Right cardiac atrium (tissue), 5 donors: Measurements from ENCODE around the gene SIK3. TPM values are rescaled to one million over a fixed set of nuclear protein-coding genes. Genes with fewer than 3 reads are reported as not detected.

Source experiments
- ATAC-seq, 2 donors: fragments of 200-7000 bp; cut with Tn5 transposase; one replicate each; pipeline versions ENCODE4 v1.8.0 to v1.9.1; 2020; ENCODE audit warnings: moderate library complexity in 2 of 2, mild to moderate bottlenecking in 1 of 2
- DNase-seq, 3 donors: peaks; one replicate each; pipeline ENCODE4 v3.0.0-alpha.2; 2020
- H3K27ac ChIP-seq: one replicate; pipeline ENCODE4 v1.5.1; 2013; ENCODE audit warnings: mild to moderate bottlenecking, low read length, control low read depth, moderate library complexity
- H3K27me3 ChIP-seq: one replicate; pipeline ENCODE4 v1.6.1; 2013; ENCODE audit not compliant: control insufficient read depth, insufficient read depth
- H3K4me1 ChIP-seq: one replicate; pipeline ENCODE4 v1.6.1; 2013; ENCODE audit warnings: low read length; ENCODE audit not compliant: control insufficient read depth, insufficient read depth
- H3K4me3 ChIP-seq: one replicate; pipeline ENCODE4 v1.5.1; 2013; ENCODE audit warnings: low read length, control low read depth
- H3K9me3 ChIP-seq: one replicate; pipeline ENCODE4 v1.6.1; 2013; ENCODE audit warnings: low read length; ENCODE audit not compliant: control insufficient read depth
- WGBS: extraction: QIAGEN DNeasy Blood & Tissue Kit; methylation state at CpG from one replicate; pipeline ENCODE4 v1.1.7; 2013; 5-methylcytosine and 5-hydroxymethylcytosine counted together
- intact Hi-C, 4 donors: fragments of 100-400 bp; cut with DNase I; formaldehyde crosslinking; loops; one replicate each; pipeline versions ENCODE4 v1.11.0 to v1.14.0; 2022 to 2023
- polyA plus RNA-seq: library from polyadenylated mRNA; stranded (reverse); fragments of 200-250 nt; gene quantifications from one replicate; pipeline ENCODE4 v1.2.3, GENCODE V29; 2013
- total RNA-seq, 4 donors: library from RNA; stranded (reverse); fragmentation: NEBNext Ultra II Directional; extraction: Animal tissue kit (Norgen Biotek cat#: 25700); gene quantifications; one replicate each; pipeline ENCODE4 v1.2.1, GENCODE V29; 2021
- donor health status: healthy with polysubstance abuse.
- donor health status: DM: no; HTN: yes; CAD: no.
- donor health status: DM: no; HTN: no; CAD: no.
- donor health status: DM: no; HTN: yes; CAD: no; lungs with severe emphysema.
- donor health status: DM: yes; HTN: yes; CAD: no.

The SIK3 gene
- total and polyA plus RNA-seq, 5 donors = 13.4 to 46.6 (median 34.6) TPM

DNA sequence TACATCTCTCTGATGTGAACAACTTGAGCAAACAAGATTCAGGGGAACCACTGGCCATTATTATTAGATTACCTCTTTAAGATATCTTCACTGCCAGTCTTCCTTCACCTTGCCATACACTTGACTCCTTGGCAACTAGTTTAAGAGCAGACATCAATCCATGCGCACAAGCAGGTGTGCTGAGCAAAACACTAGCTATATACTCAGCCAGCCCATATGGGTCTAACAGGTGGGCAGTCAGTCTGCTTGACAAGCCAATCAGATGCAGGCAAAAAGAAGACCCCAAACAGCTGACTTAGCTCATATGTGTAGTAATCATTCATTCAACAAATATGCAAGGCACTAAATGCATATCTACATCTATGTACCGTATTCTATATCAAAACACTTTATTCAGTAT is 101.2 kb downstream of the SIK3 start:
- Histone ChIP-seq H3K9me3 (no peaks in the 10 kb centered on the region), H3K4me1 (no peaks in the 10 kb centered on the region), H3K4me3 (no peak overlapping the region), H3K27me3 (no peaks in the 10 kb centered on the region), H3K27ac (no peak overlapping the region)
- DNase-seq (no peak), ATAC-seq (no peak)
- intact Hi-C loops = loop anchor here in 1 of 4 donors (10.0 kb wide), 1 partner anchor 98 kb away; the partner anchor contains the start of gene SIK3
- 94% methylated on average over 2 of the region's 2 CpGs for WGBS

DNA sequence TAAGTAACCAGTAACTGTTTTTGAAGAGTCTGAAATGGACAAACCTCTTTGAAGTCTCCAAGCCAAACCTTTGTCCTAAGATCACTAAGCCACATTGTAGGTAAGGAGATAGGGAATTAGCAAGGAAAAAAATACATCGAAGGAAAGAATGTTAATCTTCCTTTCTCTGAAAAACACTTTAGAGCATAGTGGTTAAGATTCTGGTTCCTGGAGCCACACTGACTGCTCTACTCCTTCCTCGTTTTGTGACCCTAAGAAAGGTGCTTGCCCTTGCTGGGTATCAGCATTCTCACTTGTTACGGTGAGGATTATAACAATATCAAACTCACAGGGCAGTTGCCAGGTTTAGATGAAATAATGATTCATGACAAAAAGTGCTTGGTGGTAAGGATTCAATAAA is 104.0 kb downstream of the SIK3 start:
- Histone ChIP-seq H3K4me3 (no peak overlapping the region), H3K27me3 (no peaks in the 10 kb centered on the region), H3K4me1 (peaks cover 3% of the 10 kb centered on the region), H3K9me3 (no peaks in the 10 kb centered on the region), H3K27ac (no peak overlapping the region)
- ATAC-seq (no peak), DNase-seq (no peak)
- WGBS = 49% methylated on average over 3 of the region's 3 CpGs
- intact Hi-C loops = loop anchor here in 1 of 4 donors (10.0 kb wide), 1 partner anchor 101 kb away; the partner anchor contains the start of gene SIK3

DNA sequence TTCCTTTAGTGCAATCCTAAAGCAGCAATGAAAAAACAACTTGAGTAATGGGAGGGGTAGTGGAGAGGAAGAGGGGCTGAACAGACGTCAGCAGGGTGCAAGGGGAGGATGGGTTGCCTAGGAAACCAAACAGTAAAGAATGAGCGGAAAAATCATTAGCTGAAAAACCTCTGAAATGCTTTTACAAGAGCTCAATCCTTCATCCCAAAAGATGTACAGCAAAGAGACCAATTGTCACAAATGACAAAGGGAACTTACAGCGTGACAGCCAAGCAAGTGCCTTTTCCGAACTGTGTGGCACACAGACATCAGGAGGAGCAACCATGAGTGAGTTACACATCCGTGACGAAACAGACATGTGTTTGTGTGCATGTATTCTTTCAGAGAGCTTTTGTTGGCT is 104.6 kb downstream of the SIK3 start:
- no peak for DNase-seq
- no peak overlapping the region for H3K4me3 ChIP-seq
- ATAC-seq = peak in 1 of 2 donors; percentile 73
- intact Hi-C loops = loop anchor here in 1 of 4 donors (10.0 kb wide), 1 partner anchor 101 kb away; the partner anchor contains the start of gene SIK3
- H3K4me1 ChIP-seq = peaks cover 3% of the 10 kb centered on the region
- 26% methylated on average over 6 of the region's 6 CpGs for WGBS
- H3K27me3 ChIP-seq = no peaks in the 10 kb centered on the region
- H3K9me3 ChIP-seq = no peaks in the 10 kb centered on the region
- no peak overlapping the region for H3K27ac ChIP-seq

DNA sequence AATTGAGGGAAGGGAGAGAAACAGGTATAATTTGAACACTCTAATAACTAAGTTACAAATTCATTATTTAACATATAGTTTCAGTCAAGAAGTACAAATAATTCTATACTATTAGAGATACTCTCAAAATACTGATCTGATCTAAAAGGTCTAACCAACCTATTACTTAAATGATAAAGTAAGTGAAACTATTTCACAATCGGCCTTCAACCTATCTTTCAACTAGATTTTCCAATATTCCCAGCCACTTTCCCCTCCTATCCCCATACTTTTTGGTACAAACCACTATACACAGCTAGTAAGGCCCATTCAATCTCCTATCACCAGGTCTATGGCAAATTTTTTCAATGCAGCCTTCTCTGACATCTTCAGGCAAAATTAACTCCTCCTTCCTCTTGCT is 106.7 kb downstream of the SIK3 start:
- Histone ChIP-seq H3K4me3 (no peak overlapping the region), H3K9me3 (no peaks in the 10 kb centered on the region), H3K27ac (no peak overlapping the region), H3K4me1 (peaks cover 3% of the 10 kb centered on the region), H3K27me3 (no peaks in the 10 kb centered on the region)
- ATAC-seq (no peak), DNase-seq (no peak)
- WGBS = 95% methylated on average over 1 of the region's 1 CpG
- intact Hi-C loops = loop anchor here in 1 of 4 donors (10.0 kb wide), 1 partner anchor 103 kb away; the partner anchor contains the start of gene SIK3

DNA sequence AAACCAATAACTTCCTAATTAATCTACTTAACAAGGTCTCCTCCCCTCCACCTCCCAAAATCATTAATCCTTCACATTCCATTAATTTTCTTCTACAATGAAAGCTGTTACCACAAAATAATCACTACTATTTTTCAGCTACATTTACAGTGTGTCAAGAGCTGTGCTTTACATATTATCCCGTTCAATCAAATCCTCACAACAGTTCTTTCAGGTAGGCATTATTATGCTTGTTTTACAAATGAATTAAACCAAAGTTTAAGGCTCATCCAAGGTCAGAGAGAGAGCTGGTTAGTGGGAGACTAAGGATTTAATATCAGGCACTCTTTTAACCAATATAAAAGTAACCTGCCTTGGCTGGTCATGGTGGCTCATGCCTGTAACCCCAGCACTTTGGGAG is 107.4 kb downstream of the SIK3 start:
- DNase-seq (no peak), ATAC-seq (no peak)
- 96% methylated on average over 1 of the region's 1 CpG for WGBS
- intact Hi-C loops = loop anchor here in 1 of 4 donors (10.0 kb wide), 1 partner anchor 104 kb away; the partner anchor contains the start of gene SIK3
- no peaks in the 10 kb centered on the region for H3K9me3 ChIP-seq
- H3K4me1 ChIP-seq = peaks cover 3% of the 10 kb centered on the region
- H3K4me3 ChIP-seq = no peak overlapping the region
- no peaks in the 10 kb centered on the region for H3K27me3 ChIP-seq
- no peak overlapping the region for H3K27ac ChIP-seq

DNA sequence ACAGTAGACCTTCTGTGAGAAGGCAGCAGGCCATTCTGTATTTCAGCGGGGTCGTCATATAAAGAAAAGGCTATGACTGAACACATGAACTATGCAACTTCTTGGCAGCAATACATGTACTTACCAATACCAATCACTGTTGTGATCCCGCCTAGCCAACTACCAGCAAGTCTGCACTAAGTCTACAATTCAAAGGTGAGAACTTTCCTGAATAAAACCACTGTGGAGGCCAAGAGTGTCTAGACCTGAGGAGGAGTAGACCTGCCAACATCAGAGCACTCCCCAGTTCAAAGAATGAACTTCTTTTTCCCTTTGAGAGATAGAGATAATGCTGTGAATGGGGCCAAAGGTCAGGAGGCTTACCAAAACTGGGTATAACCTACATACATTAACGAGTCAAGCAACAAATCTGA is 108.2 kb downstream of the SIK3 start:
- ATAC-seq (peak; percentile 74 to 77), DNase-seq (no peak)
- WGBS = 48% methylated on average over 4 of the region's 4 CpGs
- Histone ChIP-seq H3K27ac (peak overlapping the region; percentile 20), H3K27me3 (no peaks in the 10 kb centered on the region), H3K4me1 (peaks cover 3% of the 10 kb centered on the region), H3K4me3 (no peak overlapping the region), H3K9me3 (no peaks in the 10 kb centered on the region)
- intact Hi-C loops = loop anchor here in 1 of 4 donors (10.0 kb wide), 1 partner anchor 105 kb away; the partner anchor contains the start of gene SIK3

DNA sequence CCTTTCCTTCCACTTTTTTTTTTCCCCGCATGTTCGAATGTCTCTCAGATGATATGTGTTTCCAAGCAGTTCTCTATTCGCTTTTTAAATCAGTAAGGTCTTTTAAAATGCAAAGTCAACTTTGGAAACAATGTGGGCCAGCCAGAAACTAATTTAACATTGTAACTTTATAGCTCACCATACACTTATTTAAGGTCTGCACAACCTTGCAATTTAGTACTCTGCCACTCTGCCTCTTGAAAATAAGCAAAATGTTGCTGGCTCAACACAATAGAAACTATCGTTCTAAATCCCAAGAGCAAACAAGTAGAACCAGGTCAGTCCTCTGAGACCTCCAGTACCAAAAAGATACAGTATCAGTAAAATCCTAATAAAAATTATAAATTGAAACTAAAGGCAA is 109.0 kb downstream of the SIK3 start:
- WGBS = 44% methylated on average over 4 of the region's 4 CpGs
- DNase-seq (no peak), ATAC-seq (no peak)
- intact Hi-C loops = no loop called here
- Histone ChIP-seq H3K4me1 (peaks cover 3% of the 10 kb centered on the region), H3K27me3 (no peaks in the 10 kb centered on the region), H3K4me3 (no peak overlapping the region), H3K27ac (no peak overlapping the region), H3K9me3 (no peaks in the 10 kb centered on the region)

DNA sequence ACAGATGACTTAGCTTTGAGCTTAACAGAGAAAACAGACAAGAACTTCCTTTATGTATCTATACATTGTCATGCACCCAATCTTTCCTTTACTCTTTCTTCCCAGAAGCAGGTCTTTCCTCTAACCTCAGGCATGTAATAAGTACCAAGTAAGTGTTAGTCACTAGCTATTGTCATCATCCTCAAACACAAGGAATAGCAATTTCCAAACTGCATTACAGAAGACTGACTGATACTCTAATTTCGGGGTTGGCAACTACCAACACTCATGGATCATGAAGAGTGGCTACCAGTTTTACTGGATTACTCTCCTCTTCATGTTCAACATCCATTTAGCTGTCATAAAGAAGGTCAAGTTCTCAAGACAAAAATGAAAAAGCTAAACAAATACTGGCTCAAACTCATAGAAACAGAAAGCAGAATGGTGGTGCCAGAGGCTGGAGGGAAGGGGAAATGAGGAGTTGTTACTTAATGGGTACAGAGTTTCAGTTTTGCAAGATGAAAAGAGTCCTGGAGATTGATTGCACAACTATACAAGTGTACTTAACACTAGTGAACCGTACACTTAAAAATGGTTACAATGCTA is 111.6 kb downstream of the SIK3 start:
- DNase-seq = no peak
- H3K4me3 ChIP-seq = no peak overlapping the region
- 71% methylated on average over 2 of the region's 2 CpGs for WGBS

DNA sequence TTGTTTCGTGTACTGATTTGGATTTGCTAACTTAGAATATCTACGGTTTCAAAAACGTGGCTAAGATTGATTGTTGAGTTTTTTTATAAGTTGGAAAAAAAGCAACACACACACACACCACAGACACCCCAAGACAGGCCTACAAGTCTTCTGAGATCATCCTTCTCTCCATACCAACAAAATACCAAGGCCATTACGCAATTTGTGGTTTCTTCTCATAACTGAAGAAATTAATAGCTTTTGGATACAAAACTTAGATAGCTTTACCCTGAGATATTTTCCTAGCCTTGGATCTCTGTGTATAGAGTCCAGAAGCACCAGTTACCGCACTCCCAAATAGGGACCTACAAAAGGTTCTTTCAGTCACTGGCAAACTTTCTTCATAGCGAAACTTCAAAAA is 113.6 kb downstream of the SIK3 start:
- 62% methylated on average over 6 of the region's 6 CpGs for WGBS
- H3K27me3 ChIP-seq = no peaks in the 10 kb centered on the region
- H3K4me3 ChIP-seq = no peak overlapping the region
- DNase-seq = no peak
- H3K27ac ChIP-seq = peak overlapping the region; percentile 52
- H3K9me3 ChIP-seq = no peaks in the 10 kb centered on the region
- ATAC-seq = peak in 1 of 2 donors; percentile 55
- peaks cover 4% of the 10 kb centered on the region for H3K4me1 ChIP-seq
- intact Hi-C loops = loop anchor here in 1 of 4 donors (2.0 kb wide), 1 partner anchor 20 kb away; no protein-coding TSS in a partner anchor

More for the DNA sequence above, 111.6 kb downstream of the SIK3 start:
- H3K27me3 ChIP-seq = no peaks in the 10 kb centered on the region
- peaks cover 5% of the 10 kb centered on the region for H3K4me1 ChIP-seq
- ATAC-seq = peak; percentile 49 to 53
- intact Hi-C loops = no loop called here
- no peaks in the 10 kb centered on the region for H3K9me3 ChIP-seq
- no peak overlapping the region for H3K27ac ChIP-seq

DNA sequence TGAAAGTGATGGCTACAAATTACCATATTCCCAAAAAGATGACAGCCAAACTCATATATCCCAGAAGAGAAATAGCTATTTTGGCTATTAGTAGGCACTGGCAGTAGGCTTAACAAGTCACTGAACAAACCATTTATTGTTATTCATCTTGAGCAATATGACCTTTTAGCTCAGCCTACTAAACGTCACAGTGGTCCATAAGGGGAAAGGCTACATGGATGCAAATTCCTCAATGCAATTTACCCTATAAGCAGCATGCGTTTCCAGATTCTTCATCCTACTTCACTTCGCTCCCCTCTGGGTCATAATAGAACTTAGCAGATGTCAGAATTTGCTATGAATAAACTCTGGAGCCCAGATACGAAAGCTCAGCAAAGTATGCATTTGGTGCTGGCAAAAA is 114.0 kb downstream of the SIK3 start:
- ATAC-seq (peak in 1 of 2 donors; percentile 18), DNase-seq (no peak)
- Histone ChIP-seq H3K4me3 (no peak overlapping the region), H3K4me1 (peaks cover 4% of the 10 kb centered on the region), H3K9me3 (no peaks in the 10 kb centered on the region), H3K27ac (peak overlapping the region; percentile 52), H3K27me3 (no peaks in the 10 kb centered on the region)
- intact Hi-C loops = loop anchor here in 1 of 4 donors (2.0 kb wide), 1 partner anchor 19 kb away; no protein-coding TSS in a partner anchor
- WGBS = 69% methylated on average over 4 of the region's 4 CpGs

DNA sequence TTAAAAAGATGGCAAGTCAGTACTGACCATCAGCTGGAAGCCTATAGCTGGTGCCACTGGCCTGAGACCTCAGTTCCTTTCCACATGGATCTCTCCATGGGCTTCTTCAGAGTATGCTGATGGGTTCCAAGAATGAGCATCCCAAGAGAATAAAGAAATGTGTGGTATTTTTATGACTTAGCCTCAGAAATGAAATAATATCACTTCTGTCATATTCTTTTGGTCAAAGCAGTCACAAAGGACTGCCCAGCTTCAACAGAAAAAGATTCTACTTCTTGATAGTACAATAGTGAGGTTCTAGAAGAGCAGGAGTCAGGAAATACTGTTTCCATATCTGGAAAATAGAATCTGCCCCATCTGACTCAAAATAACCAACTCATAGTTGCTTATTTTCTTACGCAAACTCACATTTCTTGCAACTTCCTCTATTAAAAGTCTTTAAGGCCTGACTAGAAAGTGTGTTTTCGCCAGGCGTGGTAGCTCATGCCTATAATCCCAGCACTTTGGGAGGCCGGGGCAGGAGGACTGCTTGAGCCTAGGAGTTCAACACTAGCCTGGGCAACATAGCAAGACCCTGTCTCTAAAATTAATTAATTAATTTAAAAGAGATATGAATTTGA is 116.9 kb downstream of the SIK3 start:
- peaks cover 4% of the 10 kb centered on the region for H3K4me1 ChIP-seq
- no peaks in the 10 kb centered on the region for H3K9me3 ChIP-seq
- no peak for ATAC-seq
- WGBS = 90% methylated on average over 4 of the region's 4 CpGs
- no peak for DNase-seq
- intact Hi-C loops = no loop called here
- no peaks in the 10 kb centered on the region for H3K27me3 ChIP-seq
- H3K27ac ChIP-seq = no peak overlapping the region
- no peak overlapping the region for H3K4me3 ChIP-seq
